ENCODE results near the gene SV2C. TPM values are rescaled to one million over a fixed set of nuclear protein-coding genes. Genes with fewer than 3 reads are reported as not detected.
"Not testable (repeated sequence)": the region's sequence is repeated elsewhere in the genome, so short reads cannot be mapped to it uniquely, and the experiment has no call there.

Gene SV2C
- total RNA-seq, 4 donors from 2014 or later, result 0.16 to 2.6 (median 0.30) TPM

DNA sequence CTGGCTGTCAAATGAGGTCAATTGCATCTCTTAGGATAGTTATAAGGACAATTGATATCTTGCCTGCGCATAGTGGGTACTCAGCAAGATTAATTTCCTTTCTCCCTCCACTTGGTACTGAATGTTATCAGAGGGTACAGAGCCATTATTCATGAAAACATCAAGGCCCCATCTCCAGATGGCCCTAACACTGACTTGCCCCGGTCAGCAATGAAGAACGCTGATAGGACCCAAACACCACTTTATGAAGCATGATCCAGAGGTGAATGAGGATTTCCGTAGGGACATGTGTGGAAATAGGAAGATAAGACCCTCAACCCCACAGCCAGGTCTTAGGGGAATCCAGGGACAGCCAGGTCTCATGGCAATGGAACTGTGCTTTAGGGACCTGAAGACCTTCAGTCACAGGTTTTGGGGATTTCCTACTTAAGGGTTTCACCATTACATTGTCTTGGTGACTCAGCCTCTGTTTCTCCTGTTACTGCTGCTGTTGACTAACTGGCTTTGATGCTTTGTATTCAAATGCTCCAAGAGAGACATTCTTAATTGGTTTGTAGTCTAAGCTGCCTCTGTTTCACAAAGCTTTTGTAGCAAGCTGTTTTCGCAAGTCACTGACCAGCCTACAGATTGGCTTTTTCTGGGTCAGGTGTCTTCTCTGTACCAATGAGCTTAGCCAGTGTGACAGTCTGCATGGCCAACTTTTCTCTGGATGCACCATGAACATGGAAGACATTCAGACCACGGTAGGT lies 284.6 kb downstream of the SV2C start:
- H3K36me3 ChIP-seq, result no peaks in the 10 kb centered on the region
- intact Hi-C loops (cut with DNase I; ENCODE audit: low total_unique reads) (no loop called here), in situ Hi-C loops (cut with MboI; ENCODE audit: low pct_ligation_motif_present in 1 of 4, low pct_unique_long_range_greater_than_20kb in 1 of 4, low sequenced_read_pairs in 3 of 4) (no loop called here)
- no peak overlapping the region for H3K27ac ChIP-seq
- peaks cover 0 to 21% (median 6%) of the 10 kb centered on the region in 4 donors for H3K4me1 ChIP-seq
- WGBS, 2 donors (ENCODE audit: low coverage in 1 of 2), result 90 to 95% methylated on average over 4 to 6 of the region's 6 CpGs
- no peaks in the 10 kb centered on the region for H3K27me3 ChIP-seq
- H3K9me3 ChIP-seq, result no peaks in the 10 kb centered on the region
- TF ChIP-seq EP300 (IDR thresholded peaks at IDR 0.05; ENCODE audit: low read depth), result no peak
- TF ChIP-seq, protein P1, sequence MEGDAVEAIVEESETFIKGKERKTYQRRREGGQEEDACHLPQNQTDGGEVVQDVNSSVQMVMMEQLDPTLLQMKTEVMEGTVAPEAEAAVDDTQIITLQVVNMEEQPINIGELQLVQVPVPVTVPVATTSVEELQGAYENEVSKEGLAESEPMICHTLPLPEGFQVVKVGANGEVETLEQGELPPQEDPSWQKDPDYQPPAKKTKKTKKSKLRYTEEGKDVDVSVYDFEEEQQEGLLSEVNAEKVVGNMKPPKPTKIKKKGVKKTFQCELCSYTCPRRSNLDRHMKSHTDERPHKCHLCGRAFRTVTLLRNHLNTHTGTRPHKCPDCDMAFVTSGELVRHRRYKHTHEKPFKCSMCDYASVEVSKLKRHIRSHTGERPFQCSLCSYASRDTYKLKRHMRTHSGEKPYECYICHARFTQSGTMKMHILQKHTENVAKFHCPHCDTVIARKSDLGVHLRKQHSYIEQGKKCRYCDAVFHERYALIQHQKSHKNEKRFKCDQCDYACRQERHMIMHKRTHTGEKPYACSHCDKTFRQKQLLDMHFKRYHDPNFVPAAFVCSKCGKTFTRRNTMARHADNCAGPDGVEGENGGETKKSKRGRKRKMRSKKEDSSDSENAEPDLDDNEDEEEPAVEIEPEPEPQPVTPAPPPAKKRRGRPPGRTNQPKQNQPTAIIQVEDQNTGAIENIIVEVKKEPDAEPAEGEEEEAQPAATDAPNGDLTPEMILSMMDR (IDR thresholded peaks at IDR 0.05), result no peak
- no peak for TF ChIP-seq POLR2AphosphoS5 (IDR thresholded peaks at IDR 0.05)
- no peak for TF ChIP-seq POLR2A (IDR thresholded peaks at IDR 0.05)
- H3K4me3 ChIP-seq, result no peak overlapping the region
- no peak for DNase-seq

DNA sequence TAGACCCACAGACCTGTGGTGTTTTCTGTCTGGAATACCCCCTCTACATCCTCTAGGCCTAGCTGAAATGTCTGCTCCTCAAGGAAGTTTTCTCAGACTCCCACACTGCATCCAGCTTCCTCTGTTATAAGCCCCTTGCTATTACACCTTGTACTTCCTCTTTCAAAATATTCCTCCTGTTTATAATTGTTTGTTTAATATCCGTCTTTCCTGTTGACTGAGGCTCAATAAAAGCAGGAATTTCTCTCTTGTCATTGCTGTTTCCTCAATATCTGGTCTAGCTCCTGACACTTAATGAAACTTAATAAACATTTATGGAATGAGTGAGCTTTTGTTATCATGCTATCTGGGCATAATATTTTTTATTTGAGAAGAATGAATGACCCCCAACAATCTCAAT lies 285.8 kb downstream of the SV2C start:
- Histone ChIP-seq H3K9me3 (no peaks in the 10 kb centered on the region), H3K27me3 (no peaks in the 10 kb centered on the region), H3K4me1 (peaks cover 0 to 17% (median 6%) of the 10 kb centered on the region in 4 donors), H3K27ac (no peak overlapping the region), H3K36me3 (no peaks in the 10 kb centered on the region), H3K4me3 (no peak overlapping the region)
- TF ChIP-seq, protein P1 (IDR thresholded peaks at IDR 0.05), result no peak
- no peak for TF ChIP-seq POLR2AphosphoS5 (IDR thresholded peaks at IDR 0.05)
- TF ChIP-seq EP300 (IDR thresholded peaks at IDR 0.05; ENCODE audit: low read depth), result no peak
- no peak for TF ChIP-seq POLR2A (IDR thresholded peaks at IDR 0.05)
- intact Hi-C loops (cut with DNase I; ENCODE audit: low total_unique reads), result no loop called here
- in situ Hi-C loops (cut with MboI; ENCODE audit: low pct_ligation_motif_present in 1 of 4, low pct_unique_long_range_greater_than_20kb in 1 of 4, low sequenced_read_pairs in 3 of 4), result no loop called here
- no peak for DNase-seq
- 40 to 56% methylated on average over 1 of the region's 1 CpG for WGBS, 2 donors (ENCODE audit: low coverage in 1 of 2)

DNA sequence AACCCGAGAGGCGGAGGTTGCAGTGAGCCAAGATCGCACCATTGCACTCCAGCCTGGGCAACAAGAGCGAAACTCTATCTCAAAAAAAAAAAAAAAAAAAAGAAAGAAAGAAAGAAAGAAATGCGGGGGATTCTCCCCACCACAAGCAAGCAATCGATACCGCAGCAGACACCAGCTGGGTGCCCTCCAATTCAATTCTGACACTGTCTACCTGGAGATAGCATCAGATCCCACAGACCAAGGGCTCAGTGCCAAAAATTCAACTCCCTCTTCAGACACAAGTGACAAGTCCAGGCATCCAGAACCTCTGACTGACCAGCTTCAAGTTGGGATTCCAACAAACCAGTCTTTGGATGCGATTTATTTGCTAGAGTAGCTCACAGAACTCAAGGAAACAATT lies 286.5 kb downstream of the SV2C start:
- H3K4me1 ChIP-seq; H3K27ac ChIP-seq; intact Hi-C loops (cut with DNase I; ENCODE audit: low total_unique reads); H3K36me3 ChIP-seq; H3K27me3 ChIP-seq; H3K4me3 ChIP-seq; DNase-seq; H3K9me3 ChIP-seq; in situ Hi-C loops (cut with MboI; ENCODE audit: low pct_ligation_motif_present in 1 of 4, low pct_unique_long_range_greater_than_20kb in 1 of 4, low sequenced_read_pairs in 3 of 4): not testable (repeated sequence)
- WGBS, 2 donors (ENCODE audit: low coverage in 1 of 2), result 94 to 97% methylated on average over 5 to 8 of the region's 8 CpGs

DNA sequence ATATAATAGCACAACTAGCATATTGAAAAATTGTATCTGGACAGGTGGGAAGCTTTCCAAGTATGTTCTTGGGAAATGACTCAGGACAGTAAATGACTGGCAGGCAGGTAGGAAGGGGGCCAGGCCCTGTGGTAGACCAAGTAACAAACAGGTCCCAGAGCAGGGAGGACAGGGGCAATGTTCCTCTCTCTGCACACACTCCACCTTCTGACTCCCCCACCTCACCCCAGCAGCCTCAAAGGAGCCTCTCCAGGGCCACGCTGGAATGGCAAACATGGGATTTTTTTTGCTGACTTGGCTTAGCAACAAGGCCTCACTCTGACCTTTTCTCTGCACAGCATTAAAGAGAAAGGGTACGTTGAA lies 288.8 kb downstream of the SV2C start:
- no peak for DNase-seq
- Histone ChIP-seq H3K27me3 (no peaks in the 10 kb centered on the region), H3K4me3 (no peak overlapping the region), H3K27ac (no peak overlapping the region), H3K36me3 (no peaks in the 10 kb centered on the region), H3K4me1 (peaks cover 0 to 9% (median 3%) of the 10 kb centered on the region in 4 donors), H3K9me3 (no peaks in the 10 kb centered on the region)
- 48% methylated on average over 2 of the region's 2 CpGs; no CpG with 5 or more reads in 1 of the 2 donors for whole genome bisulfite sequencing, 2 donors (ENCODE audit: low coverage in 1 of 2)
- in situ Hi-C loops (cut with MboI; ENCODE audit: low pct_ligation_motif_present in 1 of 4, low pct_unique_long_range_greater_than_20kb in 1 of 4, low sequenced_read_pairs in 3 of 4), result no loop called here
- no peak for TF ChIP-seq POLR2AphosphoS5 (IDR thresholded peaks at IDR 0.05)
- TF ChIP-seq, protein P1 (IDR thresholded peaks at IDR 0.05), result no peak
- no peak for TF ChIP-seq EP300 (IDR thresholded peaks at IDR 0.05; ENCODE audit: low read depth)
- TF ChIP-seq POLR2A (IDR thresholded peaks at IDR 0.05), result no peak
- intact Hi-C loops (cut with DNase I; ENCODE audit: low total_unique reads), result no loop called here
